Measurements from ENCODE around the gene PARVB. TPM values are rescaled to one million over a fixed set of nuclear protein-coding genes. Genes with fewer than 3 reads are reported as not detected.

PARVB gene
- total RNA-seq, 4 donors from 2014 or later: 6.6 to 144 (median 30.1) TPM

GRCh38 chr22:44070029-44070428 lies 45.9 kb downstream of the PARVB start:
- Histone ChIP-seq H3K4me1 (no peaks in the 10 kb centered on the region), H3K4me3 (no peak overlapping the region), H3K36me3 (no peaks in the 10 kb centered on the region), H3K27me3 (no peaks in the 10 kb centered on the region), H3K9me3 (no peaks in the 10 kb centered on the region), H3K27ac (no peak overlapping the region)
- intact Hi-C loops (cut with DNase I; ENCODE audit: low total_unique reads): no loop called here
- no peak for TF ChIP-seq EP300 (IDR thresholded peaks at IDR 0.05; ENCODE audit: low read depth)
- TF ChIP-seq POLR2A (IDR thresholded peaks at IDR 0.05): no peak
- TF ChIP-seq POLR2AphosphoS5 (IDR thresholded peaks at IDR 0.05): no peak
- no peak for TF ChIP-seq CTCF (IDR thresholded peaks at IDR 0.05)
- DNase-seq: no peak
- WGBS, 2 donors (ENCODE audit: low coverage in 1 of 2): 93 to 100% methylated on average over 1 to 5 of the region's 5 CpGs
- in situ Hi-C loops (cut with MboI; ENCODE audit: low pct_ligation_motif_present in 1 of 4, low pct_unique_long_range_greater_than_20kb in 1 of 4, low sequenced_read_pairs in 3 of 4): no loop called here

- 88 to 90% methylated on average over 2 to 14 of the region's 14 CpGs for WGBS, 2 donors (ENCODE audit: low coverage in 1 of 2)
- DNase-seq: no peak
- TF ChIP-seq POLR2A (IDR thresholded peaks at IDR 0.05) (no peak), POLR2AphosphoS5 (IDR thresholded peaks at IDR 0.05) (no peak), CTCF (IDR thresholded peaks at IDR 0.05) (no peak), EP300 (IDR thresholded peaks at IDR 0.05; ENCODE audit: low read depth) (no peak)
- no peak overlapping the region for H3K4me3 ChIP-seq
- no peaks in the 10 kb centered on the region for H3K36me3 ChIP-seq
- H3K27me3 ChIP-seq: no peaks in the 10 kb centered on the region
- no peaks in the 10 kb centered on the region for H3K4me1 ChIP-seq
- no peaks in the 10 kb centered on the region for H3K9me3 ChIP-seq
- in situ Hi-C loops (cut with MboI; ENCODE audit: low pct_ligation_motif_present in 1 of 4, low pct_unique_long_range_greater_than_20kb in 1 of 4, low sequenced_read_pairs in 3 of 4) (no loop called here), intact Hi-C loops (cut with DNase I; ENCODE audit: low total_unique reads) (no loop called here)
- no peak overlapping the region for H3K27ac ChIP-seq
Measured at GRCh38 chr22:44071781-44072326, 47.8 kb downstream of the PARVB start.

GRCh38 chr22:44074337-44074984 lies 50.4 kb downstream of the PARVB start:
- TF ChIP-seq POLR2A (IDR thresholded peaks at IDR 0.05) (no peak), CTCF (IDR thresholded peaks at IDR 0.05) (no peak), POLR2AphosphoS5 (IDR thresholded peaks at IDR 0.05) (no peak), EP300 (IDR thresholded peaks at IDR 0.05; ENCODE audit: low read depth) (no peak)
- Histone ChIP-seq H3K27me3 (no peaks in the 10 kb centered on the region), H3K4me3 (no peak overlapping the region), H3K4me1 (no peaks in the 10 kb centered on the region), H3K9me3 (no peaks in the 10 kb centered on the region), H3K36me3 (no peaks in the 10 kb centered on the region), H3K27ac (no peak overlapping the region)
- intact Hi-C loops (cut with DNase I; ENCODE audit: low total_unique reads) (no loop called here), in situ Hi-C loops (cut with MboI; ENCODE audit: low pct_ligation_motif_present in 1 of 4, low pct_unique_long_range_greater_than_20kb in 1 of 4, low sequenced_read_pairs in 3 of 4) (no loop called here)
- DNase-seq: no peak
- WGBS, 2 donors (ENCODE audit: low coverage in 1 of 2): 79 to 80% methylated on average over 1 to 9 of the region's 11 CpGs

- no peak for TF ChIP-seq POLR2AphosphoS5 (IDR thresholded peaks at IDR 0.05)
- no peak for TF ChIP-seq CTCF (IDR thresholded peaks at IDR 0.05)
- TF ChIP-seq POLR2A (IDR thresholded peaks at IDR 0.05): no peak
- TF ChIP-seq EP300 (IDR thresholded peaks at IDR 0.05; ENCODE audit: low read depth): no peak
- Histone ChIP-seq H3K4me1 (no peaks in the 10 kb centered on the region), H3K27me3 (no peaks in the 10 kb centered on the region), H3K36me3 (no peaks in the 10 kb centered on the region), H3K9me3 (no peaks in the 10 kb centered on the region), H3K4me3 (no peak overlapping the region), H3K27ac (no peak overlapping the region)
- DNase-seq: no peak
- in situ Hi-C loops (cut with MboI; ENCODE audit: low pct_ligation_motif_present in 1 of 4, low pct_unique_long_range_greater_than_20kb in 1 of 4, low sequenced_read_pairs in 3 of 4): no loop called here
- intact Hi-C loops (cut with DNase I; ENCODE audit: low total_unique reads): no loop called here
- 92% methylated on average over 12 of the region's 12 CpGs; no CpG with 5 or more reads in 1 of the 2 donors for WGBS, 2 donors (ENCODE audit: low coverage in 1 of 2)
Measured at GRCh38 chr22:44075022-44075421, 50.9 kb downstream of the PARVB start.
